Parathyroid adenoma (tissue), 2 donors: ENCODE data around the gene DOCK4.

ENCODE experiments used
- H2AFZ ChIP-seq: fragments of 300-600 bp; sonication (generic); one replicate; pipeline ENCODE4 v1.7.0; 2017; ENCODE audit warnings: antibody characterized with exemption, mild to moderate bottlenecking
- H3K27ac ChIP-seq: fragments of 300-600 bp; sonication (generic); one replicate; pipeline ENCODE4 v1.7.0; 2017
- H3K27me3 ChIP-seq: fragments of 300-600 bp; sonication (generic); one replicate; pipeline ENCODE4 v1.7.0; 2017; ENCODE audit warnings: low read length; ENCODE audit not compliant: control insufficient read depth, insufficient read depth
- H3K36me3 ChIP-seq: fragments of 300-600 bp; sonication (generic); one replicate; pipeline ENCODE4 v1.7.0; 2017; ENCODE audit warnings: low read length; ENCODE audit not compliant: control insufficient read depth, insufficient read depth
- H3K4me1 ChIP-seq: fragments of 300-600 bp; sonication (generic); one replicate; pipeline ENCODE4 v1.7.0; 2017; ENCODE audit warnings: control low read depth
- H3K4me2 ChIP-seq: fragments of 300-600 bp; sonication (generic); one replicate; pipeline ENCODE4 v1.7.0; 2017; ENCODE audit warnings: low read length
- H3K4me3 ChIP-seq: fragments of 300-600 bp; sonication (generic); one replicate; pipeline ENCODE4 v1.7.0; 2017; ENCODE audit warnings: low read depth, low read length
- H3K79me2 ChIP-seq: fragments of 300-600 bp; sonication (generic); one replicate; pipeline ENCODE4 v1.7.0; 2017; ENCODE audit warnings: control low read depth
- H3K9ac ChIP-seq: fragments of 300-600 bp; sonication (generic); one replicate; pipeline ENCODE4 v1.7.0; 2017; ENCODE audit warnings: mild to moderate bottlenecking
- H3K9me3 ChIP-seq: fragments of 300-600 bp; sonication (generic); one replicate; pipeline ENCODE4 v1.7.0; 2017; ENCODE audit warnings: low read length; ENCODE audit not compliant: control insufficient read depth
- TF ChIP-seq, protein P1 (sequence below): fragments of 300-600 bp; sonication (generic); IDR thresholded peaks from one replicate; pipeline ENCODE4 v1.7.0; 2017; ENCODE audit warnings: antibody characterized with exemption, mild to moderate bottlenecking
- donor health status: primary hyperparathyroidism.

Gene DOCK4

GRCh38 chr7:112136271-112137008, 69.8 kb downstream of the DOCK4 start:
- TF ChIP-seq, protein P1, sequence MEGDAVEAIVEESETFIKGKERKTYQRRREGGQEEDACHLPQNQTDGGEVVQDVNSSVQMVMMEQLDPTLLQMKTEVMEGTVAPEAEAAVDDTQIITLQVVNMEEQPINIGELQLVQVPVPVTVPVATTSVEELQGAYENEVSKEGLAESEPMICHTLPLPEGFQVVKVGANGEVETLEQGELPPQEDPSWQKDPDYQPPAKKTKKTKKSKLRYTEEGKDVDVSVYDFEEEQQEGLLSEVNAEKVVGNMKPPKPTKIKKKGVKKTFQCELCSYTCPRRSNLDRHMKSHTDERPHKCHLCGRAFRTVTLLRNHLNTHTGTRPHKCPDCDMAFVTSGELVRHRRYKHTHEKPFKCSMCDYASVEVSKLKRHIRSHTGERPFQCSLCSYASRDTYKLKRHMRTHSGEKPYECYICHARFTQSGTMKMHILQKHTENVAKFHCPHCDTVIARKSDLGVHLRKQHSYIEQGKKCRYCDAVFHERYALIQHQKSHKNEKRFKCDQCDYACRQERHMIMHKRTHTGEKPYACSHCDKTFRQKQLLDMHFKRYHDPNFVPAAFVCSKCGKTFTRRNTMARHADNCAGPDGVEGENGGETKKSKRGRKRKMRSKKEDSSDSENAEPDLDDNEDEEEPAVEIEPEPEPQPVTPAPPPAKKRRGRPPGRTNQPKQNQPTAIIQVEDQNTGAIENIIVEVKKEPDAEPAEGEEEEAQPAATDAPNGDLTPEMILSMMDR: no peak

DNA sequence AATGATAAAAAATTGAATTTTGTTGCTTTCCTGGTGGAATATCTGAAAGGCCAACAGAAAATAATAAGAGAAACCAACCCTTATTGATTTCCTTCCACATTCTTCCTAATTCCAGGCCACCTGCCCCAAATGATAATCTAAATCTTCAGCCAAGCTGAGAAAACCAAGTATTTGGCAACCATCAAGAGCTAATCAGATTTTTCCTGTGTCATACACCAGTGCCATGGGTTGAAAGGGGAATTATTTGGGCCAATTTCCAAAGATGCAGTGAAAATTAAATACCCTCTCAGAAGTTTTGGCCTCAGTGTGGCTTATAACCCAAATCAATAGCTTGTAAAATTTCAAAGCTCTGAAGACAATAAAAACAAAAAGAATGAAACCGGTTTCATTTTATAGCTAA, 70.4 kb downstream of the DOCK4 start:
- peaks cover 4% of the 10 kb centered on the region for H3K4me1 ChIP-seq
- H3K9me3 ChIP-seq: no peaks in the 10 kb centered on the region
- H3K27me3 ChIP-seq: no peaks in the 10 kb centered on the region
- TF ChIP-seq, protein P1: no peak
- H3K4me2 ChIP-seq: no peak overlapping the region
- no peak overlapping the region for H3K27ac ChIP-seq
- no peak overlapping the region for H3K9ac ChIP-seq
- H2AFZ ChIP-seq: no peak overlapping the region
- H3K4me3 ChIP-seq: no peak overlapping the region
- H3K79me2 ChIP-seq: no peaks in the 10 kb centered on the region
- no peaks in the 10 kb centered on the region for H3K36me3 ChIP-seq

More at GRCh38 chr7:112136271-112137008, 69.8 kb downstream of the DOCK4 start:
- H3K4me2 ChIP-seq: no peak overlapping the region
- H2AFZ ChIP-seq: no peak overlapping the region
- H3K4me3 ChIP-seq: no peak overlapping the region
- no peaks in the 10 kb centered on the region for H3K27me3 ChIP-seq
- H3K36me3 ChIP-seq: no peaks in the 10 kb centered on the region
- H3K79me2 ChIP-seq: no peaks in the 10 kb centered on the region
- H3K4me1 ChIP-seq: peaks cover 4% of the 10 kb centered on the region
- no peaks in the 10 kb centered on the region for H3K9me3 ChIP-seq
- no peak overlapping the region for H3K27ac ChIP-seq
- no peak overlapping the region for H3K9ac ChIP-seq

- Histone ChIP-seq H3K9ac (no peak overlapping the region), H3K4me3 (no peak overlapping the region), H3K4me2 (no peak overlapping the region), H3K27me3 (no peaks in the 10 kb centered on the region), H3K79me2 (no peaks in the 10 kb centered on the region), H3K9me3 (no peaks in the 10 kb centered on the region), H3K4me1 (peaks cover 9% of the 10 kb centered on the region), H3K27ac (no peak overlapping the region), H2AFZ (no peak overlapping the region), H3K36me3 (no peaks in the 10 kb centered on the region)
- TF ChIP-seq, protein P1: no peak
Measured at GRCh38 chr7:112134039-112134438, 72.2 kb downstream of the DOCK4 start.

GRCh38 chr7:112133328-112133727, 72.9 kb downstream of the DOCK4 start:
- Histone ChIP-seq H3K27ac (no peak overlapping the region), H3K4me2 (no peak overlapping the region), H2AFZ (no peak overlapping the region), H3K79me2 (no peaks in the 10 kb centered on the region), H3K4me1 (peaks cover 9% of the 10 kb centered on the region), H3K4me3 (no peak overlapping the region), H3K9me3 (no peaks in the 10 kb centered on the region), H3K27me3 (no peaks in the 10 kb centered on the region), H3K9ac (no peak overlapping the region), H3K36me3 (no peaks in the 10 kb centered on the region)
- TF ChIP-seq, protein P1: no peak
